ENCODE results near the gene SULT1C4. TPM values are rescaled to one million over a fixed set of nuclear protein-coding genes. Genes with fewer than 3 reads are reported as not detected.

Gene SULT1C4
- total and polyA plus RNA-seq, 2 of the 8 experiments (the other 6 are each of a cell fraction or from before 2014, with no cell fraction given): 1.5 to 2.1 TPM

GRCh38 chr2:108428286-108429009 is 50.7 kb downstream of the SULT1C4 start (continued):
- TF ChIP-seq NRF1 (IDR thresholded peaks at IDR 0.05; ENCODE audit: low read depth, low read length) (no peak), CTCF (IDR thresholded peaks at IDR 0.05; ENCODE audit: control extremely low read depth in 1 of 3, insufficient read depth in 1 of 3, low read depth in 1 of 3, low read length in 3 of 3) (no peak), SRF (IDR thresholded peaks at IDR 0.05; ENCODE audit: low read depth, low read length) (no peak), CTBP2 (IDR thresholded peaks at IDR 0.05; ENCODE audit: borderline replicate concordance, insufficient read depth, insufficient read length, low read length) (no peak), SP1 (IDR thresholded peaks at IDR 0.05; ENCODE audit: low read depth, low read length) (no peak), CHD7 (IDR thresholded peaks at IDR 0.05; ENCODE audit: insufficient replicate concordance, low read length) (no peak)

Data from H1 (cell line).